SK-N-MC (cell line): ENCODE data around the gene GOLGA5.
"Not testable (repeated sequence)": the region's sequence is repeated elsewhere in the genome, so short reads cannot be mapped to it uniquely, and the experiment has no call there.

Source experiments
- DNase-seq: peaks from one replicate; pipeline ENCODE4 v3.0.0-alpha.2; 2011; ENCODE audit warnings: low read depth, low spot score
- H3K27ac ChIP-seq: fragments of 200-600 bp; sonication (generic); 2 replicates; pipeline ENCODE4 v1.5.1; 2016; ENCODE audit warnings: mixed run types
- H3K36me3 ChIP-seq: fragments of 200-600 bp; sonication (generic); 2 replicates; pipeline ENCODE4 v1.6.1; 2017; ENCODE audit warnings: antibody characterized with exemption, low read length, mixed read lengths; ENCODE audit not compliant: insufficient read depth
- H3K4me3 ChIP-seq: fragments of 200-600 bp; sonication (generic); 2 replicates; pipeline ENCODE4 v1.5.1; 2016
- H3K9ac ChIP-seq: fragments of 200-600 bp; sonication (generic); 2 replicates; pipeline ENCODE4 v1.8.0; 2017; ENCODE audit warnings: mixed run types, mixed read lengths; ENCODE audit not compliant: insufficient read length
- H3K9me3 ChIP-seq: fragments of 200-600 bp; sonication (generic); 2 replicates; pipeline ENCODE4 v1.6.1; 2017; ENCODE audit warnings: low read depth, mild to moderate bottlenecking, antibody characterized with exemption, low read length, moderate library complexity, mixed read lengths
- EZH2 ChIP-seq: fragments of 200-600 bp; sonication (generic); IDR thresholded peaks from one replicate; pipeline ENCODE4 v1.6.1; 2017; ENCODE audit warnings: antibody characterized with exemption
- FOXP2 ChIP-seq: optimal IDR thresholded peaks from 2 replicates; pipeline ENCODE3; 2011; ENCODE audit warnings: mild to moderate bottlenecking, moderate library complexity; ENCODE audit not compliant: insufficient read depth; ENCODE audit errors: extremely low read length, control extremely low read depth
- POLR2AphosphoS5 ChIP-seq: IDR thresholded peaks from 2 replicates; pipeline ENCODE4 v1.6.1; 2012; ENCODE audit warnings: mild to moderate bottlenecking, low read depth, low read length, borderline replicate concordance

The GOLGA5 gene

DNA sequence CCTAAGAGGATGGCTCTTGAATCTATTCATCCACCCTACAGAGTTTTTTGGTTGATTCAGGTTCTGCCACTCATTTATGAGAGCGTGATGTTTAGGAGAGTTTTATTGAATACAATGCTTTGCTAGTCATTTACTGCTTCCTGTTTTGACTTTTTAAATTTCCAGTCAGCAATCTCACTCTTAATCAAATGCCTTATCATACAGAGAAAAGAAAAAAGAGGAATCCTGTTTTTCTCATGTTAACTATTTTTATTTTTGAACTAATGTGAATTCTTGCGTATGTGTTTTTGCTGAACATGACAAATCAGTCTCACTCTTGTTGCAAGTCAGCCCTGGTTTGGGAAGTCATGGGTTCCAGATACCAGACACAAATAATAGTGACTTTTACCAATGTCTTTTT, 23.6 kb upstream of the GOLGA5 start:
- Histone ChIP-seq H3K9ac (no peak overlapping the region), H3K36me3 (no peaks in the 10 kb centered on the region), H3K9me3 (no peaks in the 10 kb centered on the region), H3K4me3 (no peak overlapping the region), H3K27ac (no peak overlapping the region)
- no peak for TF ChIP-seq FOXP2
- TF ChIP-seq EZH2 = no peak
- TF ChIP-seq POLR2AphosphoS5 = no peak
- no peak for DNase-seq

DNA sequence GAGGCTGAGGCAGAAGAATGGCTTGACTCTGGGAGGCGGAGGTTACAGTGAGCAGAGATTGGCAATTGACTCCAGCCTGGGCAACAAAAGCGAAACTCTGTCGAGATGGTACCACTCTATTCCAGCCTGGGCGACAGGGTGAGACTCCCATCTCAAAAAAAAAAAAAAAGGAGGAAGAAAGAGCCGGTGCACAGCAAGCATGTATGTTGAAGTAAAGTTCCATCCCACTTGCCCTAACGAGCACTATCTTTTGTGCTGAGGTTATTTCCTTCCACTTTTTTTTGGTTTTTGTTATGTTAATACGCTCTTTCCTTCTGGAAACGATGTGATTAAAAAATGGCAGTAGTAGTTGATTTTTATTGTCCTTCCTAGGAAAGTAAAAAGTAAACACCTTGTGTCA, 19.5 kb upstream of the GOLGA5 start:
- H3K9ac ChIP-seq = no peak overlapping the region
- DNase-seq = no peak
- no peaks in the 10 kb centered on the region for H3K9me3 ChIP-seq
- H3K4me3 ChIP-seq = no peak overlapping the region
- H3K27ac ChIP-seq = no peak overlapping the region
- TF ChIP-seq FOXP2 (no peak), POLR2AphosphoS5 (no peak), EZH2 (no peak)
- H3K36me3 ChIP-seq = no peaks in the 10 kb centered on the region

- H3K36me3 ChIP-seq, H3K9me3 ChIP-seq, DNase-seq, H3K9ac ChIP-seq, H3K4me3 ChIP-seq, H3K27ac ChIP-seq: not testable (repeated sequence)
Observed at GRCh38 chr14:92775292-92775691, 18.8 kb upstream of the GOLGA5 start.

DNA sequence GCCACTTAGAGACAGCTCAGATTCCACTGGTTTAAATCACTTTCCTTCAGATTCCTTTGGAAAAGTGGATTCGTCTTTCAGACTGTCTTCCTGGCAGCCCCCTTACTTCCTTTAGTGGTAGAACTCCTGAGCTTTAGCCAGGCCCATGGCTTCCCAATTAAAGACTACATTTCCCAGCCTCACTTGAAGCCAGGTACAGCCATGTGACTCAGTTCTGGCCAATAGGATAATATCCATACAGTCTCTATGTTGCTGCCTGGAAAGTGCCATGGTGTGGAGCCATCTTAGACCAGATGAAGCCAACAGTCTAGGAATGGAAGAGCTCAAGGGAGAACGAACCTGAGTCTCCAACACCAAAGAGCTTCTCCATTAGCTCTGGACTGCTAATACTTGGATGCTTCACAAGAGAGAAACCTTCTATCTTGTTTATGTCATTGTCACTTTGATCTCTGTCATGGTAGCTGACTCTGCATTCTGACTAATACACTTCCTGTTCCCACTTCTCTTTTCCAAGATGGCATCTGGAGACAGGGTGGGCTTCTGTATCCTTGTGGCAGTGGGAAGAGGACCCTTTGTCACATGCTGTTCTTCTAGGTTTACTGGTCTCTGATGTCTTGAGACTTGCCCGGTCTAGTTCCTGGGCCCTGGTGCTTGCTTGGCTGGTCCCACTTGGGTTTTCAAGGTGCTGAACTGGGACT, 15.1 kb upstream of the GOLGA5 start:
- H3K36me3 ChIP-seq, H3K4me3 ChIP-seq, H3K9me3 ChIP-seq, DNase-seq, H3K9ac ChIP-seq, H3K27ac ChIP-seq: not testable (repeated sequence)

DNA sequence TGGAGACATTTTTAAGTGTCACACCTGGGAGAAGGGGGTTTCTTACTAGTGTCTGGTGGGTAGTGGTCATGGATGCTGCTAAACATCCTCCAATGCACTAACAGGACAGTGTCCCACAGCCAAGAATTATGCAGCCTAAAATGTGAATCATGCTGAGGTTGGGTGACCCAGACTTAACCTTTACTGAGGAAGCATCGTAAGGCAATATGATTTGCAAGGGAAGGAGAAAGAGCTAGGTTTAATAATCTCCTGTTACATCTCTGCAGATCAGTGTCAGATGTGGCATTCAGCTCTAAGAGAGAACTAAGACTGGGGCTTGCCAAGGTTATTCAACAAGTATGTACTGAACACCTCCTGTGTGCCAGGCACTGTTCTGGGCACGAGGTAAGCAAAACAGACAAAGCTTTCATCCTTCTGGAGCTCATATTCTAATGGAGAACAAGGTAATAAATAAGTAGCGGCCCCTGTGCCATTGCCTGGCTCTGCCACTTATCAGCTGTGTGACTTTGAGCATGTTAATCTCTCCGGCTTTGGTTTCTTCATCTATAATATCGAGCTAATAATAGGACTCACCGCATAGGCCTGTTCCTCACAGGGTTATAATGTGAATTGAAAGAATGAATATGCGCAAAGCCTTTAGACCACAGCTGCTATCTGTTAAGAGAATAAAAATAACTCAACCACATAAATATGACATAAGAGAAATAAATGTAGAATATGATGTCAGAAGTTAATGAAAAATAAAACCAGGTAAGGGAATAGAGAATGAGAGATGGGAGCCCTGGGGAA, 13.5 kb upstream of the GOLGA5 start:
- no peak for DNase-seq
- no peak for TF ChIP-seq EZH2
- no peak for TF ChIP-seq POLR2AphosphoS5
- Histone ChIP-seq H3K4me3 (no peak overlapping the region), H3K9me3 (no peaks in the 10 kb centered on the region), H3K27ac (no peak overlapping the region), H3K9ac (no peak overlapping the region), H3K36me3 (no peaks in the 10 kb centered on the region)

GRCh38 chr14:92781350-92781749, 12.8 kb upstream of the GOLGA5 start:
- Histone ChIP-seq H3K27ac (no peak overlapping the region), H3K9ac (no peak overlapping the region), H3K4me3 (no peak overlapping the region), H3K36me3 (no peaks in the 10 kb centered on the region), H3K9me3 (no peaks in the 10 kb centered on the region)
- no peak for DNase-seq
- TF ChIP-seq EZH2 (no peak), FOXP2 (no peak), POLR2AphosphoS5 (no peak)

- Histone ChIP-seq H3K9me3 (no peaks in the 10 kb centered on the region), H3K27ac (no peak overlapping the region), H3K9ac (no peak overlapping the region), H3K4me3 (no peak overlapping the region), H3K36me3 (no peaks in the 10 kb centered on the region)
- no peak for DNase-seq
- TF ChIP-seq FOXP2 = no peak
- no peak for TF ChIP-seq POLR2AphosphoS5
- TF ChIP-seq EZH2 = no peak
Observed at GRCh38 chr14:92783813-92784431, 10.2 kb upstream of the GOLGA5 start.

DNA sequence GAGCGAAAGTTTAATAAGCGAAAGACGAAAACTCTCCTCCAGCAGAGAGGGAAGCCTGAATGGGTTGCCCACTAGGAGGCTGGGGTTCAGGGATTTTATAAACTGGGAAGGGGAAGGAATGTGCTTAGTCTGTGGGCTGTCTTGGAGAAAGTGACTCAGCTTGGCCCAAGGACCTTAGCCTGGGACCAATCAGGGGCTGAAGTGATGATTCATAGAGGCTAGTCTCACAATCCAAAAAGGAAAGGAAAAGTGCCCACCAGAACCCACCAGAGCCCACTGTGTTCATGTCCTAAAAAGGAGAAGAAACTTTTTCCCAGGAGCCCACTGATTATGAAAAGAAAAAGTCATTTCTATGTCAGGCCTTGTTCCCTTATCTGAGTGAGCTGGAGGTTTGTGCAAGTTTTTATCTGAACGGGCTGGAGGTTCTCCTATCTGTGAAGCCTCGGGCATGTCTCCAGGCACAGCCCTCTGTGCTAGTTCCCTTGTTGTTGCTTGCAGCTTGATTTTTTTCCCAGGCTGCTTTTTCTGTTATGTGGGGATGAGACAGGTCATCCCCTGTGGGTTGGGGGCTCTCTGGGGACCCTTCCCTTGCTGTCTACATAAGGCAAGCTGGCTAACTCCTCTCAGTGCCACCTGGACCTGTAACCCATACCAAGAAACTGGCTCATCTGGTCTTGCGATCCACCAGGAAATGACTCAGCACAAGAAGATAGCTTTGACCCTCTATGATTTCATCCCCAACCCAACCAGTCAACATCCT, 8.3 kb upstream of the GOLGA5 start:
- Histone ChIP-seq H3K36me3 (no peaks in the 10 kb centered on the region), H3K4me3 (no peak overlapping the region), H3K27ac (no peak overlapping the region), H3K9me3 (no peaks in the 10 kb centered on the region; the same call in 1 of the 2 replicates), H3K9ac (no peak overlapping the region)
- TF ChIP-seq POLR2AphosphoS5 = no peak
- no peak for TF ChIP-seq EZH2
- TF ChIP-seq FOXP2 = no peak
- no peak for DNase-seq

DNA sequence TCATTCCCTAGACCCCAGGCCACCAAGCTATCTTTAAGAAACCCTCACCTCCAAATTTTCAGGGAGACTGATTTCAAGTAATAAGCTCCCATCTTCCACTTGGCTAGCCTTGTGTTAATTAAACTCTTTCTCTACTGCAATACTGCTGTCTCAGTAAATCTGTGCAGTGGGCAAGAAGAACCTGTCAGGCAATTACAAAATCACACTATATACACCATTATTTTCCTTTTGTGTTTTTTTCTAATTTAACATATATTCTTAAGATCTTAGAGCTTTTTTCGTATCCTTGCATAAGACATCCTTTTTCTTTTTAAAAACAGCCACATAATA, 7.7 kb upstream of the GOLGA5 start:
- no peak overlapping the region for H3K4me3 ChIP-seq
- no peaks in the 10 kb centered on the region; the same call in 1 of the 2 replicates for H3K9me3 ChIP-seq
- H3K27ac ChIP-seq = no peak overlapping the region
- H3K9ac ChIP-seq = no peak overlapping the region
- H3K36me3 ChIP-seq = no peaks in the 10 kb centered on the region
- no peak for DNase-seq
- TF ChIP-seq POLR2AphosphoS5 = no peak
- TF ChIP-seq EZH2 = no peak
- no peak for TF ChIP-seq FOXP2
